ENCODE results near the gene C2orf15.

DNA sequence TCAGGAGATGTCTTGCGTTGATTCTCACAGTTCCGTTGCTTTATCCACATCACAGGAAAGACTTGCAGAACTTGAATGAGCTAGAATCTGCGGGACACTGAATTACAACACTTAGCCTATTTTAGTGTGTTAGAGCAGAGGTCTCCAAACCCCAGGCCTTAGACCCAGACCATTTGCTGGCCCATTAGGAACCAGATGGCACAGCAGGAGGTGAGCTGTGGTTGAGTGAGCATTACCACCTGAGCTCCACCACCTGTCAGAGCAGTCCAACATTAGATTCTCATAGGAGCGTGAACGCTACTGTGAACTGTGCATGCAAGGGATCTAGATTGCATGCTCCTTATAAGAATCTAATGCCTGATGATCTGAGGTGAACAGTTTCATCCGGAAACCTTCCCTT lies 43.3 kb downstream of the C2orf15 start:
- TF ChIP-seq, protein P1, sequence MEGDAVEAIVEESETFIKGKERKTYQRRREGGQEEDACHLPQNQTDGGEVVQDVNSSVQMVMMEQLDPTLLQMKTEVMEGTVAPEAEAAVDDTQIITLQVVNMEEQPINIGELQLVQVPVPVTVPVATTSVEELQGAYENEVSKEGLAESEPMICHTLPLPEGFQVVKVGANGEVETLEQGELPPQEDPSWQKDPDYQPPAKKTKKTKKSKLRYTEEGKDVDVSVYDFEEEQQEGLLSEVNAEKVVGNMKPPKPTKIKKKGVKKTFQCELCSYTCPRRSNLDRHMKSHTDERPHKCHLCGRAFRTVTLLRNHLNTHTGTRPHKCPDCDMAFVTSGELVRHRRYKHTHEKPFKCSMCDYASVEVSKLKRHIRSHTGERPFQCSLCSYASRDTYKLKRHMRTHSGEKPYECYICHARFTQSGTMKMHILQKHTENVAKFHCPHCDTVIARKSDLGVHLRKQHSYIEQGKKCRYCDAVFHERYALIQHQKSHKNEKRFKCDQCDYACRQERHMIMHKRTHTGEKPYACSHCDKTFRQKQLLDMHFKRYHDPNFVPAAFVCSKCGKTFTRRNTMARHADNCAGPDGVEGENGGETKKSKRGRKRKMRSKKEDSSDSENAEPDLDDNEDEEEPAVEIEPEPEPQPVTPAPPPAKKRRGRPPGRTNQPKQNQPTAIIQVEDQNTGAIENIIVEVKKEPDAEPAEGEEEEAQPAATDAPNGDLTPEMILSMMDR (optimal IDR thresholded peaks at IDR 0.05 in 1 of 3, IDR thresholded peaks at IDR 0.05 in 1 of 3, conservative IDR thresholded peaks at IDR 0.05 in 1 of 3; ENCODE audit: extremely low read depth in 1 of 3, insufficient read depth in 2 of 3, low read length in 3 of 3) = no peak
- TF ChIP-seq EZH2 (IDR thresholded peaks at IDR 0.05; ENCODE audit: low read length) = no peak
